GM13977 (cell line): ENCODE results near the gene CDH20.

Experiments used
- DNase-seq: peaks from one replicate; pipeline ENCODE4 v3.0.0; 2012; ENCODE audit warnings: low spot score
- in situ Hi-C: fragments of 300-500 bp; cut with MboI; formaldehyde crosslinking; loops from one replicate; pipeline ENCODE4 v1.12.0; 2022; ENCODE audit warnings: low sequenced_read_pairs, low pct_unique_long_range_greater_than_20kb, mixed read lengths, inconsistent platforms; ENCODE audit not compliant: unreplicated experiment
- TF ChIP-seq, protein P1 (sequence below): IDR thresholded peaks from 2 replicates; pipeline ENCODE4 v1.5.1; 2012; ENCODE audit warnings: mild to moderate bottlenecking, control low read depth; ENCODE audit not compliant: insufficient read depth; ENCODE audit errors: extremely low read depth, missing control alignments

Gene CDH20

GRCh38 chr18:61502472-61502871, 169.2 kb downstream of the CDH20 start:
- peak; percentile 51 for DNase-seq
- TF ChIP-seq, protein P1, sequence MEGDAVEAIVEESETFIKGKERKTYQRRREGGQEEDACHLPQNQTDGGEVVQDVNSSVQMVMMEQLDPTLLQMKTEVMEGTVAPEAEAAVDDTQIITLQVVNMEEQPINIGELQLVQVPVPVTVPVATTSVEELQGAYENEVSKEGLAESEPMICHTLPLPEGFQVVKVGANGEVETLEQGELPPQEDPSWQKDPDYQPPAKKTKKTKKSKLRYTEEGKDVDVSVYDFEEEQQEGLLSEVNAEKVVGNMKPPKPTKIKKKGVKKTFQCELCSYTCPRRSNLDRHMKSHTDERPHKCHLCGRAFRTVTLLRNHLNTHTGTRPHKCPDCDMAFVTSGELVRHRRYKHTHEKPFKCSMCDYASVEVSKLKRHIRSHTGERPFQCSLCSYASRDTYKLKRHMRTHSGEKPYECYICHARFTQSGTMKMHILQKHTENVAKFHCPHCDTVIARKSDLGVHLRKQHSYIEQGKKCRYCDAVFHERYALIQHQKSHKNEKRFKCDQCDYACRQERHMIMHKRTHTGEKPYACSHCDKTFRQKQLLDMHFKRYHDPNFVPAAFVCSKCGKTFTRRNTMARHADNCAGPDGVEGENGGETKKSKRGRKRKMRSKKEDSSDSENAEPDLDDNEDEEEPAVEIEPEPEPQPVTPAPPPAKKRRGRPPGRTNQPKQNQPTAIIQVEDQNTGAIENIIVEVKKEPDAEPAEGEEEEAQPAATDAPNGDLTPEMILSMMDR = peak; percentile 64
- in situ Hi-C loops = no loop called here

GRCh38 chr18:61503688-61504087, 170.5 kb downstream of the CDH20 start:
- TF ChIP-seq, protein P1 = no peak
- in situ Hi-C loops = no loop called here
- DNase-seq = no peak

GRCh38 chr18:61528961-61529360, 195.7 kb downstream of the CDH20 start:
- no peak for DNase-seq
- in situ Hi-C loops = no loop called here
- TF ChIP-seq, protein P1 = no peak

DNA sequence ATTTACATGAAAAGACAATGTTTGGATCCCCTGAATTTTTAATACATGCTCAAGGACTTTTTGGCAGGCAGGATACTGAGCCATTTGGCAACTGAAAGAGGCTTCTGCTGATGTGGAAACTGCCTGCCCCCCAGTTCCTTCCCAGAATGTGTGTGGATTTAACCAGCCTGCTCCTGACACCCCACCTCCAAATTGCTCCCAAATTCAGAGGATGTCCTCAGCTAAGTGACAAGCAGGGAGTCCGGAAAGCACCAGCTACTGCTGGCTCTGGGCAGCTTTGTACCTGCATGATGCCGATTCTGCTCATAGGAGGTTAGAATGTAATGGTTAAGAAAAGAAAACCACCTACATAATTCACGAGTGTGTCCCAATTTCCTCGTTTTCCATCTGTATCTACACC, 197.5 kb downstream of the CDH20 start:
- no peak for DNase-seq
- TF ChIP-seq, protein P1 = no peak
- in situ Hi-C loops = no loop called here

DNA sequence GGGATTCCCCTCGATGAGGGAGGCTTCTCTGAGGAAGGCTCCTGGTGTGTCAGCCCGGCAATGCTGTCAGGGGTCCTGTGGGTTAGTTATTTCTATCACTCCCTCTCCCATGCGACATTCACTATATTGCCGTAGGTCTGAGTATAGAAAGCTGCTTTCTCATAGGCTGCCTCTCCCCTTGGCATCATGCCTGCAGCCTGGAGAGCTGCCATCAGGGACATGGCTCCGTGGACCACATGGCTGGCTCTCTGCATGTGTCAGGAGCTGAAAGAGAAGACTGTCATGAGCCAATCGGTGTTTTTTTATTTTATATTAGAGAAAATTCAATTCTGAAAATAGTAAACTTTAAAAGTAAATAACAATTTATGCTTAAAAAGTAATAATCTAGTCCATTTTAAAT, 198.0 kb downstream of the CDH20 start:
- no peak for DNase-seq
- in situ Hi-C loops = no loop called here
- TF ChIP-seq, protein P1 = no peak

DNA sequence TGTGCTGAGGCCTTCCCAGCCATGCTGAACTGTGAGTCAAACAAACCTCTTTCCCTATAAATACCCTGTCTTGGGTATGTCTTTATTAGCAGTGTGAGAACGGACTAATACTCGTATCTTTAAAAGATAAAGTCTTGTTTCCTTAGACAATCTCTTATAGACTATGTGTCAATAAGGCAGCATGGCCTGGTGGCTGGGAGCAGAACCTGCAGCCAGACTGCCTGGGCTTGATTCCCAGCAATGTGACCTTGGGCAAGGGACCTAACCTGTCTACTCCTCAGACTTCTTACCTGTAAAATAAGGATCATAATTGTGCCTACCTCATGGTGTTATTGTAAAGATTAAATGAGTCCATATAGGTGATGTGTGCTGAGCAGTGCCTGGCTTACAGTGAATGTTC, 198.7 kb downstream of the CDH20 start:
- TF ChIP-seq, protein P1 = no peak
- in situ Hi-C loops = no loop called here
- DNase-seq = no peak

DNA sequence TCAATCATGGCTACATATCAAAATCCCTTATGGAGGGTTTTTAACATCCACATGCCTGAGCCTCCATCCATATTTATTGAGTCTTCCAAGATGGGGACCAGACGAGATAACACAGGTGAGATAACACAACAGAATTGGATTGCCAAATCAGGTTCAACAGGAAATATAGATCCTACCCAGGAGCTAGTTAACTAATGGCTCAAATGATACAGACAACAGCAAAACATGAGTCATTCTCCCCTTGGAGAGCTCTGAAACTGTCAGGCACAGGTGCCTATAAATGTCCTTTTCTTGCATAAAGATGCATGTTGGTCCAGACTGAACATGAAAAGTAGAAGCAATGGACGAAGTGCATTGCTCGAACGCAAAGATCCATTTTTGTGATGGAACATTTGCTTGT, 202.2 kb downstream of the CDH20 start:
- TF ChIP-seq, protein P1 = no peak
- in situ Hi-C loops = no loop called here
- no peak for DNase-seq
